Natural killer cell (primary cell): ENCODE data around the gene KIAA2012. TPM values are rescaled to one million over a fixed set of nuclear protein-coding genes. Genes with fewer than 3 reads are reported as not detected.

Experiments
- ATAC-seq, 3 donors: fragments of 150-1000 bp in 2 of 3; fragments of 200-7000 bp in 1 of 3; cut with Tn5 transposase; 1 replicate in 1 of 3; 2 replicates in 2 of 3; pipeline ENCODE4 v1.10.0; 2021; ENCODE audit warnings: mild to moderate bottlenecking in 2 of 3, moderate library complexity in 2 of 3
- DNase-seq, 2 donors: peaks; one replicate each; pipeline versions ENCODE4 v3.0.0 to v3.0.0-alpha.2; 2013 to 2021; ENCODE audit warnings: mixed read lengths in 1 of 2
- H3K27ac ChIP-seq: one replicate; pipeline ENCODE4 v1.5.1; 2013; ENCODE audit warnings: mild to moderate bottlenecking, low read length
- H3K27me3 ChIP-seq: one replicate; pipeline ENCODE4 v1.6.1; 2013; ENCODE audit warnings: low read length; ENCODE audit not compliant: control insufficient read depth, insufficient read depth
- H3K36me3 ChIP-seq: one replicate; pipeline ENCODE4 v1.6.1; 2013; ENCODE audit warnings: low read length; ENCODE audit not compliant: control insufficient read depth, insufficient read depth
- H3K4me1 ChIP-seq: one replicate; pipeline ENCODE4 v1.6.1; 2013; ENCODE audit warnings: low read length; ENCODE audit not compliant: control insufficient read depth, insufficient read depth
- H3K4me3 ChIP-seq: one replicate; pipeline ENCODE4 v1.5.1; 2013; ENCODE audit warnings: low read length
- H3K9me3 ChIP-seq: one replicate; pipeline ENCODE4 v1.6.1; 2013; ENCODE audit warnings: low read length; ENCODE audit not compliant: control insufficient read depth, insufficient read depth
- H3K27ac Mint-ChIP-seq, 2 donors: one replicate each; pipeline ENCODE4 v1.8.0; 2022; ENCODE audit warnings: mild to moderate bottlenecking in 2 of 2, mixed read lengths in 2 of 2, moderate library complexity in 1 of 2
- H3K27me3 Mint-ChIP-seq, 2 donors: one replicate each; pipeline ENCODE4 v1.8.0; 2022; ENCODE audit warnings: low read depth in 2 of 2, mixed read lengths in 2 of 2
- H3K36me3 Mint-ChIP-seq: one replicate; pipeline ENCODE4 v1.8.0; 2022; ENCODE audit warnings: mixed read lengths
- H3K4me1 Mint-ChIP-seq, 2 donors: one replicate each; pipeline ENCODE4 v1.8.0; 2022; ENCODE audit warnings: mixed read lengths in 2 of 2
- H3K4me3 Mint-ChIP-seq: one replicate; pipeline ENCODE4 v1.8.0; 2022; ENCODE audit warnings: mild to moderate bottlenecking, moderate library complexity, mixed read lengths
- H3K9me3 Mint-ChIP-seq, 2 donors: one replicate each; pipeline ENCODE4 v1.8.0; 2022; ENCODE audit warnings: mixed read lengths in 2 of 2
- WGBS: methylation state at CpG from one replicate; pipeline ENCODE4 v1.1.7; 2013; ENCODE audit warnings: missing lambda C conversion rate; ENCODE audit not compliant: insufficient coverage; 5-methylcytosine and 5-hydroxymethylcytosine counted together
- intact Hi-C: fragments of 100-400 bp; cut with micrococcal nuclease; formaldehyde crosslinking; loops from one replicate; pipeline ENCODE4 v1.14.2; 2022
- total RNA-seq, 4 donors: library from RNA; stranded (reverse); fragments of 120-200 nt in 1 of 4; gene quantifications; one replicate each; pipeline versions ENCODE4 v1.2.3 to v1.2.4, GENCODE V29; 2013 to 2022
- TF ChIP-seq, protein P1 (sequence below): fragments of 200-600 bp; IDR thresholded peaks from one replicate; pipeline ENCODE4 v1.8.0; 2022; ENCODE audit warnings: antibody characterized with exemption

Gene KIAA2012
- total RNA-seq, 3 donors from 2014 or later (not counting 1 experiment from before 2014, with no cell fraction given), result not detected

DNA sequence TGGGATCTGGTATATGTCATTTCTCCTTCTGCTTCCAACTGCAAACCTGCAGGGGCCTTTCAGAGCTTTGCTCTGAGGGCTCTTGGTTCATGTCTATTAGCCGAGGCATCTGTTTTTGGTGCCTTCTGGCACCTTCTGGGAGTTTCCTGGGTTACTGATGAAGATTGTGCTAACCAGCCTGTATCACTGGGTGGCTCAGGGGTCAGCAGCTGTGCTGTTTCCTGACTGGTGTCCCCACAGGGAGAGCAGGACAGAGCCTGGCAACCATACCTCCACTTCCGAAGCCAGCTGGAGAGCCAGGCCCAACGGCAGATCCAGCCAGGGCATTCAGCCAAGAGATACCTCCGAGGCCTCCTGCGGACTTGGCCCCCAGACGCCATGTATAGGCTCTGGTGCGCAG, 17.5 kb downstream of the KIAA2012 start:
- ATAC-seq (no peak), DNase-seq (no peak)
- intact Hi-C loops, result no loop called here
- Mint-ChIP-seq H3K36me3 (no peaks in the 10 kb centered on the region), H3K27me3 (peaks cover 8 to 15% of the 10 kb centered on the region in 2 donors), H3K27ac (no peak overlapping the region), H3K4me3 (no peak overlapping the region), H3K9me3 (no peaks in the 10 kb centered on the region), H3K4me1 (no peaks in the 10 kb centered on the region)
- Histone ChIP-seq H3K9me3 (no peaks in the 10 kb centered on the region), H3K27ac (no peak overlapping the region), H3K27me3 (no peaks in the 10 kb centered on the region), H3K4me1 (no peaks in the 10 kb centered on the region), H3K36me3 (no peaks in the 10 kb centered on the region), H3K4me3 (no peak overlapping the region)
- WGBS, result 89% methylated on average over 6 of the region's 7 CpGs
- TF ChIP-seq, protein P1, sequence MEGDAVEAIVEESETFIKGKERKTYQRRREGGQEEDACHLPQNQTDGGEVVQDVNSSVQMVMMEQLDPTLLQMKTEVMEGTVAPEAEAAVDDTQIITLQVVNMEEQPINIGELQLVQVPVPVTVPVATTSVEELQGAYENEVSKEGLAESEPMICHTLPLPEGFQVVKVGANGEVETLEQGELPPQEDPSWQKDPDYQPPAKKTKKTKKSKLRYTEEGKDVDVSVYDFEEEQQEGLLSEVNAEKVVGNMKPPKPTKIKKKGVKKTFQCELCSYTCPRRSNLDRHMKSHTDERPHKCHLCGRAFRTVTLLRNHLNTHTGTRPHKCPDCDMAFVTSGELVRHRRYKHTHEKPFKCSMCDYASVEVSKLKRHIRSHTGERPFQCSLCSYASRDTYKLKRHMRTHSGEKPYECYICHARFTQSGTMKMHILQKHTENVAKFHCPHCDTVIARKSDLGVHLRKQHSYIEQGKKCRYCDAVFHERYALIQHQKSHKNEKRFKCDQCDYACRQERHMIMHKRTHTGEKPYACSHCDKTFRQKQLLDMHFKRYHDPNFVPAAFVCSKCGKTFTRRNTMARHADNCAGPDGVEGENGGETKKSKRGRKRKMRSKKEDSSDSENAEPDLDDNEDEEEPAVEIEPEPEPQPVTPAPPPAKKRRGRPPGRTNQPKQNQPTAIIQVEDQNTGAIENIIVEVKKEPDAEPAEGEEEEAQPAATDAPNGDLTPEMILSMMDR, result no peak

DNA sequence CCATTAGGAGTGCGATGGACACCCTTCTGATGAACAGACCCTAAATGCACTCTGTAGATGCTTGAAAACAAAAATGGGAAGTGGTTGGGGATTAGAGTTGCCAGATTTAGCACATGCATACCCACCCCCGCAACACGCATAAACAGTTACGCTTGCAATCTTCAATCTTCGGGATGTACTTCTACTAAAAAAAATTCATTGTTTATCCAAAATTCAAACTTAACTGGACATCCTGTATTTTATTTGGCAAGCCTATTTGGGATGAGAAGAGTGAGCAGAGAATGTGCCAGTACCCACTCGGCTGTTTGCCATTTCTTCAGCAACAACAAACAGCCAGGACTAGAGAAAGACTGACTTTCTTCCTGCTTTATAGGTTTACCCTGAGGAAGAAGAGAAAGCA, 18.4 kb downstream of the KIAA2012 start:
- Histone ChIP-seq H3K27me3 (no peaks in the 10 kb centered on the region), H3K36me3 (no peaks in the 10 kb centered on the region), H3K4me1 (no peaks in the 10 kb centered on the region), H3K27ac (no peak overlapping the region), H3K9me3 (no peaks in the 10 kb centered on the region), H3K4me3 (no peak overlapping the region)
- 24% methylated on average over 6 of the region's 6 CpGs for WGBS
- intact Hi-C loops, result no loop called here
- TF ChIP-seq, protein P1, result no peak
- no peak for ATAC-seq
- Mint-ChIP-seq H3K36me3 (no peaks in the 10 kb centered on the region), H3K4me1 (no peaks in the 10 kb centered on the region), H3K27ac (no peak overlapping the region), H3K9me3 (no peaks in the 10 kb centered on the region), H3K4me3 (no peak overlapping the region), H3K27me3 (peaks cover 8 to 15% of the 10 kb centered on the region in 2 donors)
- no peak for DNase-seq

DNA sequence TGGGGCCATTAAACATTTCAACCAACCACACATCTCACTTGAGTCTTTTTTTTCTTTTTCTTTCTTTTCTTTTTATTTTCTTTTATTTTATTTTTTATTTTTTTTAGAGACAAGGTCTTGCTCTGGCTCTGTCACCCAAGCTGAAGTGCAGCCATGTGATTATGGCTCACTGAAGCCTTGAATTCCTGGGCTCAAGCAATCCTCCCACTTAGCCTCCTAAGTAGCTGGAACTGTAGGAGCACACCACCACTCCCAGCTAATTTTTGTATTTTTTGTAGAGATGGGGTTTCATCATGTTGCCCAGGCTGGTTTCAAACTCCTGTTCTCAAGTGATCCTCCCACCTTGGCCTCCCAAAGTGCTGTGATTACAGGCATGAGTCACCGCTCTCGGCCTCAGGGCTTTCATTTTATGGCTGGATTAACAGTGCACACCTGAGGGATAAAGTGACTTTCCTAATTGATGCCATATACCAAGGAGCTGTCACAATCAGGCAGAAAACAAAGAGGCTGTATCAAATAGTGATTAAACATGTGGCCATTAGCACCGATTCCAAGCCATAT, 21.5 kb downstream of the KIAA2012 start:
- Mint-ChIP-seq H3K27ac (no peak overlapping the region), H3K36me3 (no peaks in the 10 kb centered on the region), H3K9me3 (no peaks in the 10 kb centered on the region), H3K4me3 (no peak overlapping the region), H3K27me3 (peaks cover 3 to 10% of the 10 kb centered on the region in 2 donors), H3K4me1 (no peaks in the 10 kb centered on the region)
- 94% methylated on average over 3 of the region's 3 CpGs for WGBS
- no peaks in the 10 kb centered on the region for H3K27me3 ChIP-seq
- TF ChIP-seq, protein P1, result no peak
- ATAC-seq, result no peak
- intact Hi-C loops, result no loop called here
- H3K4me3 ChIP-seq, result no peak overlapping the region
- H3K9me3 ChIP-seq, result no peaks in the 10 kb centered on the region
- no peaks in the 10 kb centered on the region for H3K36me3 ChIP-seq
- no peak for DNase-seq
- no peaks in the 10 kb centered on the region for H3K4me1 ChIP-seq
- no peak overlapping the region for H3K27ac ChIP-seq

DNA sequence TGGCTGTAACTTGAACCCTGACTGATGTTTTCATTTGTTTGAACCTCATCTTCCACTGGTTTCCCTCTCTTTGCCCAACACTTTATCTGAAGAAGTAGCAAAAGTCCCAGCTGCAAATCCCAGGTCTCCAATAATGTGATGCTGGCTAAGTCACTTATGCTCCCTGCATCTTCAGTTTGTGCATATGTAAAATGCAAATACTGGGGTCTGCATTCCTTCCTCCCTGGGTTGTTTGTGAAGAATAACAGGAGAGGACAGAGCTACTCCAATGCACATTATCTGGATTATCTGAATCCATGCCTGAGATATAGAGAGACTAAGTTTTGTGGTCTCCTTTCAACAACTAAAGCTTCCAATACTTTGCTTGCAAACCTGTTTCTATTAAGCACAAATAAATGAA, 22.2 kb downstream of the KIAA2012 start:
- no peak for ATAC-seq
- no peaks in the 10 kb centered on the region for H3K36me3 ChIP-seq
- Mint-ChIP-seq H3K4me1 (no peaks in the 10 kb centered on the region), H3K36me3 (no peaks in the 10 kb centered on the region), H3K27me3 (peaks cover 0 to 10% of the 10 kb centered on the region in 2 donors), H3K9me3 (no peaks in the 10 kb centered on the region), H3K4me3 (no peak overlapping the region), H3K27ac (no peak overlapping the region)
- no peaks in the 10 kb centered on the region for H3K9me3 ChIP-seq
- no peak overlapping the region for H3K27ac ChIP-seq
- TF ChIP-seq, protein P1, result no peak
- no peaks in the 10 kb centered on the region for H3K4me1 ChIP-seq
- no peak for DNase-seq
- intact Hi-C loops, result no loop called here
- no peak overlapping the region for H3K4me3 ChIP-seq
- H3K27me3 ChIP-seq, result no peaks in the 10 kb centered on the region
